Lung (tissue), 12 donors: ENCODE results near the gene MLKL. TPM values are rescaled to one million over a fixed set of nuclear protein-coding genes. Genes with fewer than 3 reads are reported as not detected.
"Not testable (repeated sequence)": the region's sequence is repeated elsewhere in the genome, so short reads cannot be mapped to it uniquely, and the experiment has no call there.

Experiments used
- ATAC-seq: fragments of 200-7000 bp; cut with Tn5 transposase; one replicate; pipeline ENCODE4 v1.9.1; 2020; ENCODE audit warnings: moderate number of reproducible peaks; ENCODE audit not compliant: insufficient read depth, low FRiP score
- DNase-seq, 3 donors: peaks; one replicate each; pipeline ENCODE4 v3.0.0-alpha.2; 2013 to 2017
- H3K27ac ChIP-seq, 2 donors: one replicate each; pipeline ENCODE4 v1.5.1; 2013; ENCODE audit warnings: mild to moderate bottlenecking in 2 of 2, moderate library complexity in 2 of 2, control low read depth in 1 of 2, inconsistent platforms in 1 of 2, low read depth in 1 of 2, low read length in 1 of 2
- H3K27me3 ChIP-seq, 3 donors: one replicate each; pipeline ENCODE4 v1.5.1; 2013; ENCODE audit warnings: low read length in 2 of 3; ENCODE audit not compliant: control insufficient read depth in 3 of 3, insufficient read depth in 3 of 3
- H3K36me3 ChIP-seq, 4 donors: one replicate each; pipeline ENCODE4 v1.5.1; 2013; ENCODE audit warnings: low read length in 4 of 4, mild to moderate bottlenecking in 1 of 4, moderate library complexity in 1 of 4; ENCODE audit not compliant: control insufficient read depth in 4 of 4, insufficient read depth in 4 of 4
- H3K4me1 ChIP-seq, 5 donors: one replicate each; pipeline ENCODE4 v1.5.1; 2013; ENCODE audit warnings: low read length in 5 of 5, mild to moderate bottlenecking in 2 of 5, moderate library complexity in 1 of 5; ENCODE audit not compliant: control insufficient read depth in 5 of 5, insufficient read depth in 5 of 5
- H3K4me3 ChIP-seq: one replicate; pipeline ENCODE4 v1.5.1; 2013; ENCODE audit warnings: mild to moderate bottlenecking, control low read depth, moderate library complexity
- H3K9ac ChIP-seq, 2 donors: one replicate each; pipeline ENCODE4 v1.5.1; 2013; ENCODE audit warnings: low read length in 2 of 2, control low read depth in 1 of 2; ENCODE audit not compliant: insufficient read depth in 1 of 2
- H3K9me3 ChIP-seq, 4 donors: one replicate each; pipeline ENCODE4 v1.5.1; 2013; ENCODE audit warnings: low read length in 3 of 4, mild to moderate bottlenecking in 1 of 4, moderate library complexity in 1 of 4; ENCODE audit not compliant: control insufficient read depth in 4 of 4, insufficient read depth in 3 of 4
- WGBS, 2 donors: extraction: QIAGEN DNeasy Blood & Tissue Kit; methylation state at CpG; one replicate each; pipeline ENCODE4 v1.1.7; 2013; 5-methylcytosine and 5-hydroxymethylcytosine counted together
- polyA plus RNA-seq, 2 donors: library from polyadenylated mRNA; stranded (reverse); fragments of 200-250 nt; gene quantifications; one replicate each; pipeline ENCODE4 v1.2.1, GENCODE V29; 2013
- total RNA-seq, 2 donors: library from RNA; depleted of rRNA in 1 of 2; stranded (reverse); fragments of >200 nt in 1 of 2; gene quantifications; one replicate each; pipeline ENCODE4 v1.2.1, GENCODE V29; 2014 to 2021
- TF ChIP-seq, protein P1 (sequence below): IDR thresholded peaks from 2 replicates; pipeline ENCODE4 v1.5.1; 2012; ENCODE audit warnings: mild to moderate bottlenecking; ENCODE audit errors: control extremely low read depth, extremely low read depth
- donor health status: control.
- donor health status: control.
- donor health status: Bipolar disorder and iron deficiency.
- donor health status: healthy.
- donor health status: DM: yes; HTN: yes; CAD: no.

The MLKL gene
- total and polyA plus RNA-seq, 4 donors, result 13.1 to 32.1 (median 22.5) TPM

DNA sequence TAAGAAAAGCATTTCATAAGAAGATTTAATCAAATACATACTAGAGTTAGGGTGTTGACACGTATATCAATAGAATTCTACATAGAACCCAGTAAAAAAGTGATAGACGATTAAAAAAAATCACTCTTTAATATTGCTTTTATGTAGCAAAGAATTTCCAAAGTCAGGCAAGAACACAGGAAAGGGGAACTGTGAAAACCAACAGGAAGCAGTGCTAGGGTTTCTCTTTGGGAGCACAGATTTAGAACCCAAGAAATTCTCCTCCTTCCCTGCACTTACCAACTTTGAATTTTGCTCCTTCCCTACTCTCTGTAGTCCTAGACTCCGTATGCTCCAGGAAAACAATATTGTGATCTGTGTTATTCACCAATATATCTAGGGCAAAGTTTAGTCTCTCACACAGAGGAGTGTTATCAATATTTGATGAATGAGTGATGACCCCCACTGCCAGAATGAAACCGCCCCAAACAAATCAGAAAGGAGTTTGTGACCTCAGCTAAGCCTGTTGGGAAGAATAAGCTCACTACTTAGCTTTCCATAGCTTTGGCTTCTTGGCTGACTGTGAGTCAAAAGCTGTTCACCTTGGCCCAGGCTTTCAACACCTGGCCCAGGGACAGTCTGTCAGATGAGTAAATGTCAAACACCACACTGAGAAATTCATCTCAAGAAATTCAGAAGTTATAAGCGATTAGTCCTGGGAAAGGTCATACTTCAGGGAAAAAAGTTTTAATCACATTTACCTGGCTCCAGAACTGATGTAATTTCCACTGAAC is 42.6 kb downstream of the MLKL start:
- H3K36me3 ChIP-seq, result peaks cover 8 to 23% (median 12%) of the 10 kb centered on the region in 4 donors
- H3K4me3 ChIP-seq, result no peak overlapping the region
- 64 to 81% methylated on average over 5 of the region's 5 CpGs for WGBS, 2 donors
- H3K4me1 ChIP-seq, result peaks cover 0 to 2% (median 0%) of the 10 kb centered on the region in 5 donors
- ATAC-seq (no peak), DNase-seq (no peak)
- no peak overlapping the region for H3K9ac ChIP-seq
- H3K9me3 ChIP-seq, result no peaks in the 10 kb centered on the region
- H3K27me3 ChIP-seq, result no peaks in the 10 kb centered on the region
- H3K27ac ChIP-seq, result no peak overlapping the region
- TF ChIP-seq, protein P1, sequence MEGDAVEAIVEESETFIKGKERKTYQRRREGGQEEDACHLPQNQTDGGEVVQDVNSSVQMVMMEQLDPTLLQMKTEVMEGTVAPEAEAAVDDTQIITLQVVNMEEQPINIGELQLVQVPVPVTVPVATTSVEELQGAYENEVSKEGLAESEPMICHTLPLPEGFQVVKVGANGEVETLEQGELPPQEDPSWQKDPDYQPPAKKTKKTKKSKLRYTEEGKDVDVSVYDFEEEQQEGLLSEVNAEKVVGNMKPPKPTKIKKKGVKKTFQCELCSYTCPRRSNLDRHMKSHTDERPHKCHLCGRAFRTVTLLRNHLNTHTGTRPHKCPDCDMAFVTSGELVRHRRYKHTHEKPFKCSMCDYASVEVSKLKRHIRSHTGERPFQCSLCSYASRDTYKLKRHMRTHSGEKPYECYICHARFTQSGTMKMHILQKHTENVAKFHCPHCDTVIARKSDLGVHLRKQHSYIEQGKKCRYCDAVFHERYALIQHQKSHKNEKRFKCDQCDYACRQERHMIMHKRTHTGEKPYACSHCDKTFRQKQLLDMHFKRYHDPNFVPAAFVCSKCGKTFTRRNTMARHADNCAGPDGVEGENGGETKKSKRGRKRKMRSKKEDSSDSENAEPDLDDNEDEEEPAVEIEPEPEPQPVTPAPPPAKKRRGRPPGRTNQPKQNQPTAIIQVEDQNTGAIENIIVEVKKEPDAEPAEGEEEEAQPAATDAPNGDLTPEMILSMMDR, result no peak

DNA sequence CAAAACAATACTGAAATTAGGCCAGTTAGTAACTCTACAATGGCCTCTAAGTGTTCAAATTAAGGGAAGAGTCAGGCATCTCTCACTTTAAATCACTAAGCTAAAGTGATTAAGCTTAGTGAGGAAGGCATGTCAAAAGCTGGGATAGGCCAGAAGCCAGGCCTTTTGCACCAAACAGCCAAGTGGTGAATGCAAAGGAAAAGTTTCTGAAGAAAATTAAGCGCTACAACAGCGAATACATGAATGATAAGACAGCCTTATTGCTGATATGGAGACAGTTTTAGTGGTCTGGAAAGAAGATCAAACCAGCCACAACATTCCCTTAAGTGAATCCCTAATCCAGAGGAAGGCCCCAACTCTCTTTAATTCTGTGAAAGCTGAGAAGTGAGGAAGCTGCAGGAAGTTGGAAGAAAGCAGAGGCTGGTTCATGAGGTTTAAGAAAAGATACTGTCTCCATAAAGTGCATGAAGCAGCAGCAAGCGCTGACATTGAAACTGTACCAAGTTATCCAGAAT is 46.1 kb downstream of the MLKL start:
- no peak for DNase-seq
- Histone ChIP-seq H3K4me1 (peaks cover 0 to 2% (median 0%) of the 10 kb centered on the region in 5 donors), H3K36me3 (peaks cover 11 to 20% (median 17%) of the 10 kb centered on the region in 4 donors), H3K9ac (no peak overlapping the region), H3K4me3 (no peak overlapping the region), H3K27ac (no peak overlapping the region), H3K9me3 (no peaks in the 10 kb centered on the region), H3K27me3 (no peaks in the 10 kb centered on the region)
- WGBS, 2 donors, result 93 to 94% methylated on average over 3 of the region's 3 CpGs
- no peak for ATAC-seq
- TF ChIP-seq, protein P1, result no peak

DNA sequence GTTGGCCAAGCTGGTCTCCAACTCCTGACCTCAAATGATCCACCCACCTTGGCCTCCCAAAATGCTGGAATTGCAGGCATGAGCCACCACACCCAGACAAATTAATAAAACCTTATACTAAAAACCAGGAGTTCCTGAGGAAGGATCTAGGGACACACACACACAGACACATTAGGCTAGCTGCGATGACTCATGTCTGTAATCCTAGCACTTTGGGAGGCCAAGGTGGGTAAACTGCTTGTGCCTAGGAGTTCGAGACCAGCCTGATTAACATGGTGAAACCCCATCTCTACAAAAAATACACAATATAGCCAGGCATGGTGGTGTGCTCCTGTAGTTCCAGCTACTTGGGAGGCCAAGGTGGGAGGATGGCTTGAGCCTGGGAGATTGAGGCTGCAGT is 47.8 kb downstream of the MLKL start:
- H3K4me3 ChIP-seq, H3K27ac ChIP-seq, H3K27me3 ChIP-seq, DNase-seq, H3K4me1 ChIP-seq, ATAC-seq, H3K9me3 ChIP-seq, H3K9ac ChIP-seq: not testable (repeated sequence)
- WGBS, 2 donors, result 93 to 96% methylated on average over 2 of the region's 2 CpGs
- H3K36me3 ChIP-seq, result peaks cover 8 to 26% (median 16%) of the 10 kb centered on the region in 4 donors

DNA sequence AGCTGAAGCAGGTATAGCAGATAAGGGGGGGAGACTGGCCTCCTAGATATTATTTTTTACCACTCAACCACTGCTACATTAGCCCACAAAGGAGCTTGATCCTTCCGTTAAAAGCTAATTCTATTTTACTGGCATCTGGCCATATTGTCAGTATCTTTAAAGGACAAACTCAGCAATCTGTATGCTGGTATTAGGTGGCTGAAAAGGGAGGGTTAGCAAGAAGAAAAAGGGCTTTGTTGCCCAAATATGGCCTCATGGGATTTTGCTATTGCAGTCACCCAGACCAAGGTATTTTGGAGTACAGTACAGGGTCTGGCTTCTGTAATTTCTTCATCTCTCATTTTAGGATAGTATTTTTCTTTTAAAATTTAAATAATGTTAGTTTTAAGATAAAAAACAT is 48.4 kb downstream of the MLKL start:
- Histone ChIP-seq H3K4me3 (no peak overlapping the region), H3K36me3 (peaks cover 8 to 26% (median 16%) of the 10 kb centered on the region in 4 donors), H3K4me1 (no peaks in the 10 kb centered on the region), H3K27ac (no peak overlapping the region), H3K9me3 (no peaks in the 10 kb centered on the region), H3K9ac (no peak overlapping the region), H3K27me3 (no peaks in the 10 kb centered on the region)
- WGBS, 2 donors, result 56 to 83% methylated on average over 1 of the region's 1 CpG
- ATAC-seq (no peak), DNase-seq (no peak)
- TF ChIP-seq, protein P1, result no peak
